ENCODE data around the gene TPPP3.

GRCh38 chr16:67411339-67411738 is 18.0 kb upstream of the TPPP3 start:
- TF ChIP-seq POLR2AphosphoS5 (IDR thresholded peaks at IDR 0.05; ENCODE audit: low read depth, low read length) (no peak), CTCF (IDR thresholded peaks at IDR 0.05) (no peak), TEAD4 (IDR thresholded peaks at IDR 0.05; ENCODE audit: borderline replicate concordance, insufficient read depth) (no peak)
